Kidney capillary endothelial cell (primary cell): ENCODE data around the gene CLIC4.
"Not testable (repeated sequence)": the region's sequence is repeated elsewhere in the genome, so short reads cannot be mapped to it uniquely, and the experiment has no call there.

Experiments used
- DNase-seq: peaks from one replicate; pipeline ENCODE4 v3.0.0-alpha.2; 2018; ENCODE audit warnings: low spot score

CLIC4 gene

DNA sequence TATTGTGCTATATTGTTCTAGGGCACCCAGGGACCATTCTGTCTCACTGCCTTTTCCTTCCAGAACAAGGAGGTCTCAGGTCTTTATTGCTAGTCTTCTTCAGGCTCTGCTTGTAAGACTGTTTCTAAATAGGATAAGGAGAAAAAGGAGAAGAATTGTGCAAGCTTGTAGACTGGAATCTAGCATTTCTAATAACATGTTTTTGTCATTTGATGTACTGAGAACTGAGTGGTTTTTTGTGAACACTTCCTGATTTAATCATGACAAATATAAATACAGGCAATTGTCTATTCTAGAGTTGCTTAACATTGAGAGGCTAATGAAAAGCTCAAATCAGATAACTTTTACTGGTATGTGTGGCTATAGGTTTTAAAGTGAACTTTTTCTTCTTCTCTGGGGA lies 77.6 kb downstream of the CLIC4 start:
- no peak for DNase-seq

DNA sequence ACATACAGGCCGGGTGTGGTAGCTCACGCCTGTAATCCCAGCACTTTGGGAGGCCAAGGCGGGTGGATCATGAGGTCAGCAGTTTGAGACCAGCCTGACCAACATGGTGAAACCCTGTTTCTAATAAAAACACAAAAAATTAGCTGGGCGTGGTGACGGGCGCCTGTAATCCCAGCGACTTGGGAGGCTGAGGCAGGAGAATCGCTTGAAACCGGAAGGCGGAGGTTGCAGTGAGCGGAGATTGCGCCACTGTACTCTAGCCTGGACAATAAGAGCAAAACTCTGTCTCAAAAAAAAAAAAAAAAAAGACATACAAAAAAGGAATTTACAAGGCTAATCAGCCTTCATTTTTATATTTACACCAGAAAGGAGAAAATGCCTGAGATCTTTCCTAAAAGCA lies 78.2 kb downstream of the CLIC4 start:
- DNase-seq, result not testable (repeated sequence)

DNA sequence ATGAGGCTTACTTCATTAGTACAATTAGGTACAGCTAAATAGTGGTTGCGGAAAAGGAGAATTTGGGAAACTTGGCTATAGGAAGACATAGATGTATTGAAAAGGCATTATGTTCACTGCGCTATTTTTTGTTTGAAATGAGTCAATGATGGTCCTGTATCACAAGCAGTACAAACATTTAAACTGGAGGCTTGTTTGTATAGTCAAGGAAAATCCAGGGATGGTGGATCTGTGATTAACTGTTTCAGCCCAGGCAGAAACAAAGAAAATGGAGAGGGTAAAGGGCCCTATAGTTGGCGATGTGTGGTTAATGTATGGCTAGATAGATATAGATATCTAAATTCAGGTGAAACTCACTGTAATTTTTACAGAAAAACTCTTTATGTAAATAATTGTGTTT lies 79.9 kb downstream of the CLIC4 start:
- DNase-seq, result no peak

DNA sequence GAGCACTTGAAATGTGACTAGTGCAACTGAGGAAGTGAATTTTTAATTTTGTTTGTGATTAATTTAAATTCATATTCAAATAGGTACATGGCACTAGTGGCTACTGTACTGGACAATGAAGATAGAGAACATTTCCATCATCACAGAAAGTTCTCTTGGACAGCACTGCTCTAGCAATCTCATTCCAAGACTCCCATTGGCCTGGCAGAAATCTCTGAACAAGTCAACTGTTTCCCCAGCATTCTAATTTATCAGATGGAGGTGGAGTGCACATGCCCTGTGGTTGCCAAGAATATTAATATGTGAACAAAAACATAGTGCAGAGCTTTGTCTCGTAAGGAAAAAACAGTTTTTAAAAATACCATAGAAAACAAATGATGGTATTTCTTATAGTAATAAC lies 81.3 kb downstream of the CLIC4 start:
- no peak for DNase-seq

DNA sequence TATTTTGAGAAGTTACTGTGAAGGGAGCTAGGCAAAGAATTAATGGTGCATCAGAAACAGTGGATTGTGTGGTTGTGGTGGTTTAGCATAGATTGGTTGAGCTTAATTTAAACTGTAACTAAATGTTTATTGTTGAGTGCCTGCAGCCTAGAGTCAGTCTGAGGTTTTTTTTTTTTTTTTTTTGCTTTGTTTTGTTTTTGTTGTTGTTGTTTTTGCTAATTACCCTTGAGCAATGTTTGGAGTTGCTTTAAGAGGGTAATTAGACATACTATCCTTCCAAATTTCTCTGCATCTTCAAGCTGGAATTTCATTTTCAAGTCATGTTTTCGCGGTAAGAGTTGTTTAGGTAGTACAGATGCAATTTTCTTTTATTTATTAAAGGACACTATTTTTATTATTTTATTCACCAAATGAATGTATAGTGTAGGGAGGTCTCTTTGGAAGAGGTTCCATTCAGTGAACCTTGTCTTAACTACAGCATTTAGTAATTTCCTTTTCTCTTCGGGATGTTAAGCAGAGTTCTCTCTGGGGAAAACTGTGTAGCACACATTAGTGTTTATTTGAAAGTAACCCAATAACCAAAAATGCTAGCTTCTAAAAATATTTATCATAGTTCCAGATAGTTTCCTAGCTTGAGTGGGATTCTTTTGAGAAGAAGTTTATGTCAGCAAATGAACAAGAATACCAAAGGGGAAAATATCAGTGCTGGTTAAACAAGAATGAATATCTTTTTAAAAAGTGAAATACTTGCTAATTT lies 82.3 kb downstream of the CLIC4 start:
- no peak for DNase-seq

DNA sequence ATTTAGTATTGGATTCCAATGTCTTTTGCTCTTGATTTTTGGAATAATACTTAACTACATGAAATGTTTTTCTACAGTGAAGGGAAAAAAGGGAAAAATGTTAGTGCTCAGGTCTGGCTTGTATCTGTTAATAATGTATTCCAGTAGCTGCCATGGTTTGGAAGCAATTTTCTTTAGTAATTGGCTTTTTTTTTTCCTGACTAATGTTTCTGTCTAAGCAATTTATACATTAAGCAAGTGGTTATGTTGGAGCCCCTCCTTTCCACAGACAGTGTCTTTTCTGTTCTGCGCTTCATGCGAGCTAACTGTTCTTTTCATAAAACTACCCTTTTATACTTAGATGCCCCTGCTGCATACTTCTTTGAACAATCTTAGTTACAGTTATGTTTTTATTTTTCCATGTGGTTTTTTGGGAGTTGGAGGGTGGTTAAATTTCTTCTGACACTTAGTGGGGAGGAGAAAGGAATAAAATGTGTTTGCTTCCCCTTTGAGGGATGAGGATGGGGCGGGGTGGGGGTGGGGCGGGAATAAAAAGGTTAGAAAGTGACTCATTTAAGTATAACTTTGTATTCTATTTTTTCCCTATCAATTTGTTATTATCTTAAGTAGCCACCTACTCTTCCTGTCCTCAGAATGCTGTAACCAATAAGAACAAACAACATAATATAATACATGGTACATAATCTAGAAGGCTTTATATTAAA lies 83.1 kb downstream of the CLIC4 start:
- DNase-seq, result no peak

DNA sequence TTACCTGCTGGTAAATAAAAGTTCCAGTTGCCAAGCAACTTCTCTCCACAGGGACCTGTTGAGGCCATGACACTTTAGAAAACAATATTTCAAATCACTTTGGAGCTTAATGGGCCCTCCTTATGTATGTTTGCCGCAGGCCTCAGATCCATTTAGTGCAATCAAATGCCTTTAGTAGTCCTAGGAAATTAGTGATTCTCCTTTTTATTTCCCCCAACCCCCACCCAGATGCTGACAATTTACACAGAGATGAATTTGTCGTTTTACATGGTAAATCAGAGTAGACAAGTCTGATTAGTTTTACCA lies 83.6 kb downstream of the CLIC4 start:
- no peak for DNase-seq

DNA sequence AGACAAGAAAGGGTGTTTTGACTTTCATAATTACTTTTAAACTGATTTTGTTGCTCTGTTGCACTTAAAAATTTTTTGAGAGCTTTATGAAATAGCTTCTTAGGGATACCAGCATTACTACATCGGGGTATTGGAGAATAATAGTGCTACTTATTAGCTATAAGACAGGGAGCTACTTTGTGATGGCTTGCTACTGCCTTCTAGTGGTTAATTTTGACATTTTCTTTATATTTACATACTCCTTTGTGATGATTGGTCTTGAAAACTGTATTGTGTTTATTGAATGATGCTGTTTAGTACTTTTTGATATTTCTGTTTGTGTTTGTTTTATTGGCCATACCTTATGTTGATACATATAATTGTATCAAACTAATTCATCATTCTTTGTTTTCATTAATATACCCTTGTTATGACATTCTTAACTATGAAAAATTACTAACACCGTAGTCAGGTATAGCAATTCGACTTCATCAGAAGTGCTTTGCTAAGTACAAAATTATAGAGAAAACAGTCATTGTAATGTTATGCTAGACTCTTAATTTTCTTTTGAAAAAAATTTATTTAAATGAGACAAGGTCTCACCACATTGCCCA lies 85.5 kb downstream of the CLIC4 start:
- peak; percentile 77 for DNase-seq

DNA sequence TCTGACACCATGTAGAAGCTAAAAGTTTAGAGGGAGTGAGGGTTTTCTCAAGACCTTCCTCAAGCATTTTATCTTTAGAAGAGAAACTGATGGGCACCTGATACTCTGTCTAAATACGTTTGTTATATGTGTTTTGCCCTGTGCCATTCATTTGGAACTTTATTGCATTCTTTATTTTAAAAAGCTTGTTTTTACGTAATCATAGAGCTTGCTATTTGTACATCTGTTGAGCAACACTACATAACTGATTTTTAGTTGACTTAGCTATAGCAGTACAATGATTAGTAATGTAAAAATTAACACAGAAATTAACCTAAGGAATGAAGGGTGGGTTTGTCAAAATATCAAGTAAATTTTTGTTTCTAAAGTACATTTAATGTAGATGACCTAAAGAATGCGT lies 96.3 kb downstream of the CLIC4 start:
- DNase-seq, result no peak

DNA sequence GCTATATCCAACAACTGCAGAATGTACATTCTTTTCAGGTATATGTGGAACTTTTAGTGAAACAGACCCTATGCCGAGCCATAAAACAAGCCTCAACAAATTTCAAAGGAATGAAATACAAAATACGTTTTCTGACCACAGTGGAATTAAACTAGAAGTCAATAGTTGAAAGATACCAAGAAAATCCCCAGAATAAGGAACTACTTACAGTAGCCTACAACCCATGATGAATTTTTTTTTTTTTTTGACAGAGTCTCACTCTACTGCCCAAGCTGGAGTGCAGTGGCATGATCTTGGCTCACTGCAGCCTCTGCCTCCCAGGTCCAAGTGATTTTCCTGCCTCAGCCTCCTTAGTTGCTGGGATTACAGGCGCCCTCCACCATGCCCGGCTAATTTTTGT lies 101.4 kb downstream of the CLIC4 start:
- no peak for DNase-seq

DNA sequence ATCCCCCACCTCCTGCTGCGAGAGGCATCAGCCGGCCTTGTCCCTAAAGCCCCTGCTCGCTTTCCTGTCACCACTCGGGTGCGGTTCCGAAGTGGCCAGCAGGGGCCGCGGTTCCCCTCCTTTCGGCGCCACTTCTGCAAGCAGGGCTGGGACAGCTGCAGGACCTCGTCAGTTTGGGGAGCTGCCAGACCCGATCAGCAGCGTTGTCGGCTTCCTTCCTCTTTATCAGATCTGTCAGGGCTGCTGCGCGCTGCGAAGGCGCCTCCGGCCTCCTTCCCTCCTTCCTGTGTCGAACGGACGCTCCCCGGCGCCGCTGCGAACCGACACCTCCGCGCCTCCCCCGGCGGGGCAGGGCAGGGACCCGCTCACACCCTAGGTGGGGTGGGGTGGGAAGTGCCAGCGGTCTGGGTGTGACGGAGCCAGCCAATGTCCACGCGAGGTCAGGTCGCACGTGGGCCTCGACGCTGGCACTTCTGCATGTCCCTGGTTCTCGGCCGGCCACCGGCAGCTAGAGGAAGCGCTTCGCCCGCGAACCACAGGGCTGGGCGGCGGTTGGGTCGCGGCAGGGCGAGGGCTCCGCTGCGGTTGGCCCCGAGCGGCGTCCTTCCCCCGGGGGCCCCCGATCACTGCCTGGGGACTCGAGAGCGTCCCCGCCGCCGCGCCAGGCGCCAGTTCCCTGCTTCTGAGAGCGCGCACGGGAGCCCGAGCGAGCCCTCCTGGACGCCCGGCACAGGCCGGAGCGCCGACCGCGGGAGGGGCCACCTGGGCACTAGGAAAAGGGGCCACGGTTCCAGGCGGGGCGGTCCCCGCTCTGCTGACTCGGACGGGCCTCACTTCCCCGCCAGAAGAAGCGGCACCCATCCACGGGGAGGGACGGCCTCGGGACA lies 103.0 kb downstream of the CLIC4 start:
- DNase-seq, result peak; percentile 91

DNA sequence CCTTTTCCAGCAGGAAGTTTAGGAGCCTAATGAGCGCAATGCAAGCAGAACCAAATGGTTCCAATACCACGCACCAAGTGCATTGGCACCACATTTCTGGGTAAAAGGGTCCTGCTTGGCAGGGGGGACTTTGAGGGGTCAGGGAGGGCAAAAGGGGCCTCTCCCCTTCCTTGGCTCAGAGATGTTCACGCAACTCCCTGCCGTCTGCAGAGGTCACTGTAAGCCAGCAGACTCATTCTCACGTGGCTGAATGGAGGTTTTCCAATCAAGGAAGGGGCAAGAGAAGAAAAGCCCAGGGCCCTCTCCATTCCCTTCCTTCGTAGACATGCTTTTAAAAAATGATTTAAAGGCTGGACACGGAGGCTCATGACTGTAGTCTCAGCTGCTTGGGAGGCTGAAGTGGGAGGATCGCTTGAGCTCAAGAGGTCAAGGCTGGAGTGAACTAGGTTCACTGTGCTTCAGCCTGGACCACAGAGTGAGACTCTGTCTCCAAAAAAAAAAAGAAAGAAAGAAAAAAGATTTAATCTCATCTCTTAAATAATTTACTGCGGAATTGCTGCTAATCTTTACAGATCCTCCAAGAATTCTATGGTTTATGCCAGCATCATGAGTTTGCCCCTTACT lies 104.5 kb downstream of the CLIC4 start:
- DNase-seq, result peak; percentile 33

DNA sequence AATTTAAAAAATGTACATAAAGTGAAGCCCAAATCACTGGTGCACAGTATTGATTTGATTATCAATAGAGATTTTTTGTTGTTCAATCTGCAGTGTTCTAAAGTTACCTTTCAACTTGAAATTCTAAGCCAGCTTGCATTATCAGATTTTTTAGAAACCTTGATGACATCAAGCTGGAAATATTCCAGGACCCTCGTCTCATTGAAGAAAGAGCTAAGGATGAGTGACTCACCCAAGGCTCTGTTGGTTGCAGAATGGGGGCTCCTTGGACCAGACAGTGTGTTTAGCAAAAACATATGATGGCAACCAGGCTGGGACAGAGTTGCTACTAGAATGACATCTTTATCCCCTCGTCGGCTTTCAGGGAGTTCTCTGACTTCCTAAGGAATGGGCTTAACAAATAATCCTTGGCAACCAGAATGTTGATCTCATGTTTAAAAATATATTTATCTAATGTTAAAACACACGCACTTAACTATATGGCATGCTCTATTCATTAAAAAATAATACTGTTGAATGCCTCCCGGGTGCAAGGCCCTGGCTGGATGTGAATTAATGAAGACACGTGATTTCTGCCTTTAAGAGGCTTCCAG lies 105.2 kb downstream of the CLIC4 start:
- peak; percentile 59 for DNase-seq

DNA sequence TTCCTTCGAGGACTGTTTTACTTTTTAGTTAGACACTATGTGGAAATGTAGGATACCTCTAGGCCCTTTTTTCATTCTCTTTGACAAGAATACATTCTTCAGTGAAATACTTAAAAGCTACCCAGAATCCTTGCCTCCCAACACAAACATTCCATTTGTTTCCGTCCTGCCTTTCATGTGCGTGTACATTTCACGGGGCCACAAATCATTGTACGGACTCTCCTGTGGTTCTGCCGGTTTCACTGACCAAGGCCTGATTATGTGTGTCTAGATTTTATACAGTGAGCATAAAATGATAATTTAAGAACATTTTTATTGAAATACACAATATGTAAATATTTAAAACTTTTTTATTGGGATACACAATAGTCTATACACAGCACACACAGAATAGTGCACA lies 108.4 kb downstream of the CLIC4 start:
- DNase-seq, result no peak

DNA sequence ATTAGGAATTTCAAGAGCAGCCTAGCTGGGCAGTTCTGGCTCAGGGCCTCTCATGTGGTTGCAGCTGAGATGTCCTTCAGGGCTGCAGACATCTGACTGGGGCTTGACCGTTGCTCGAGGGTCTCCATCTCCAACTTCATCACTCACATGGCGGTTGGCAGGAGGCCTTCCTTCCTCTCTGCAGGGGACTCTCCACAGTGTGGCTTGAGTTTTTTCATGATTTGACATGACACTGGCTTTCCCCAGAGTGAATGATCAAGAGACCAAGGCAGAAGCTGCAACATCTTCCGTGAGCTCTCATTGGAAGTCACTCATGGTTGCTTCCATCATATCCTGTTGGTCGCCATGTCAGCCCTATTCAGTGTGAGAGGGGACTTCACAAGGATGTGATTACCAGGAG lies 110.2 kb downstream of the CLIC4 start:
- DNase-seq, result no peak

DNA sequence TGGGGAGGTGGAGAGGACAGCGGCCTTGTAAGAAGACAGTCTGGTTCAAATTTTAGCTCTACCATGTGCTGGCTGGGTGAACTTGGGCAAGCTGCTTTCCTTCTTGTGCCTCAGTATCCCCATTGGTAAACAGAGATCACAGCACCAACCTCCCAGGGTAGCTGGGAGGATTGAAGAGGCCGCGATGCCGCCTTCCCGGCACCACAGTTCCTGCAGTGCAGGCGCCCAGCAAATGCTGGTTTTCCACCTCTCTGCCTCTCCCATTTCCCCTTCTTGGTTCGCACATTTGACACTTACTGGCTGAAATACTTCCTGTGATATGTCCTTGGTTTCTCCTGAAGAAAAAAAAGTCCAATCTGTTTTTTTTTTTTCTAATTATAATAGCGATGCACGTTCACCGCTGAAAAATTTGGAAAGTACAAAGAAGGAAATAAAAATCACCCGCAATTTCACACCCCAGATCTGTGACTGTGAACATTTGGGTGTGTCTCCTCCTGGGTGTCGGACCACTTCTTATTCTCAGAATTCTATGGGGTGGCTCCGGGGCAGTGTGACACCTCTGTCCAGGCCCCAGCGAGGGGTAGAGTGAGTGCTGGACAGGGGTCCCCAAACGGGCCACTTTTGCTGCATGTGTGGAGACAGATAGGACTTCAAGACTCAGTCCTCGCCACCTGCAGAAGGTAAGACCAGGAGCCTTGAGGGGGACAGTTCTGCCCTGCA lies 111.7 kb downstream of the CLIC4 start:
- no peak for DNase-seq

DNA sequence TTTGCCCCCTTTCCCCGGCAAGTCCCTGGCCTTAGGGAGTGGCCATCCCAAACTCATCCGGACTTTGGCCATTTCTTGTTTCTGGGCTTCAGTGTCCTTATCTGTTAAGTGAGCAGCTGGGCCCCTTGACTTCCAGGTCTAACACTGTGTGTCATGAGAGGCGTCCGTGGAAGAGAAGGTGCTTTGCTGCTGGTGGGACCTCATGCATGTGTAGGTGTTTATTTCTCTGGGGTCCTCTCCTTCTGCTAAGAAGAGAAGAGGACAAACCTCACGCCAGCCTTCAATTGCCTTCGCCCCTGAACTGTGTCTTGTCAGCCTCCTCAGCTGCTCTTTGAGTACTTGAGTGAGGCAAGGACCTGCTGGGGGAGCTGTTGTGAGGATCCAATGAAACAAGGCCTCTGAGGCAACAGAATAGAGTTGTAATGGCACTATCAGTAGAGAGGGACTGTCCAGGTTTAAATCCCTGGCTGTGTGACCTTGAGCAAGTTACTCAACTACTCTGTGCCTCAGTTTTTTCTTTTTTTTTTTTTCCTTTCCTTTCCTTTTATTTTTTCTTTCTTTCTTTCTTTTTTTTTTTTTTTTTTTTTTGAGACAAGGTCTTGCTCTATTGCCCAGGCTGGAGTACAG lies 112.4 kb downstream of the CLIC4 start:
- DNase-seq, result no peak

DNA sequence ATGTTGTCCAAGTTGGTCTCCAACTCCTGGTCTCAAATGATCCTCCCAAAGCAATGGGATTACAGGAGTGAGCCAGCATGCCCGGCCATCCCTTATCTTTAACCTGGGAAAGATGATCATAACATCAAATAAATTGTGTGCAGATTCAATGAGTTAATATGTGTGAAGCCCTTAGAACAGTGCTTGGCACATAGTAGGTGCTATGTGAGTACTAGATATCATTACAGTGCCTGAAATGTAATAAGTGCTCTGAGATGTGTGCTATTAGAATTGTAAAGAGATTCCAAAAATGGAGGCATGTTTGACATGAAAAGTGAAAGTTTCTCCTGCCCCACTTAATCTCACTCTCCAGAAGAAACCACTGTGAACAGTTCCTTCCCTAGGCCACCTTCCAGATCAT lies 113.0 kb downstream of the CLIC4 start:
- DNase-seq, result no peak

DNA sequence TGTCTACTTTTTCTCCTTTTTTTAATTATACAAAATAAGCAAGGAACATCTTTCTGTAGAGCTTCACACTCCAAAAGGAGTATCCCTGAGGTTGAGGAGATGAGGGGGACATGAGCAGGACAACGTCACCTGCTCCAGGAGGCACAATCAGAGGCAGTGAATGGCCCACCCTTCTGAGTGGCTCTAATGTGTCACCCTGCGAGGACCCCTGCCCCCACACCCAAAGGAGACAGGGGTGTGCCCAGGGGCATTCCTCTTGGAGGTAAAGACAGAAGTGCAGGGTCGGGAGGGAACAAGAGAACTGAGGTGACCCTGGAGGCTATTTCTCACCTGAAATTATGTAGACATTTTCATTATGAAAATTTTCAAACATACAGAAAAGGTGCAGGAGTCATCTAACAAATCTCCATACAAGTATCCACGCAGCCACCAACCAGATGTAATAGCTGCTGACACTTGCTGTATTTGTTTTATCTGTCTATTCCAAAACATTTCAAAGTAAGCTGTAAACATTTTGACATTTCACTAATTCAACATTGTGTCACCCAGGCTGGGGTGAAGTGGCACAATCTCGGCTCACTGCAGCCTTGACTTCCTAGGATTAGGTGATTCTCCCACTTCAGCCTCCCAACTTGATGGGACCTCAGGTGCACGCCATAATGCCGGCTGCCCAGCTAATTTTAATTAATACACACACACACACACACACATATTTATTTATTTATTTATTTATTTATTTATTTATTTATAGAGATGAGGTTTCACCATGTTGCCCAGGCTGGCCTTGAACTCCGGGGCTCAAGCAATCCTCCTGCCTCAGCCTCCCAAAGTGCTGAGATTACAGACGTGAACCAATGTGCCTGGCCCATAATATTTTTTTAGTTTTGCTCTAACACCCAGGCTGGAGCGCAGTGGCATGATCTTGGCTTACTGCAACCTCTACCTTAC lies 114.1 kb downstream of the CLIC4 start:
- no peak for DNase-seq
